DMS79 (cell line): ENCODE data around the gene PCSK6.
"Not testable (repeated sequence)": the region's sequence is repeated elsewhere in the genome, so short reads cannot be mapped to it uniquely, and the experiment has no call there.

ENCODE experiments used
- DNase-seq: peaks from one replicate; lab custom pipeline; 2025; lab: John Stamatoyannopoulos, UW

The PCSK6 gene

DNA sequence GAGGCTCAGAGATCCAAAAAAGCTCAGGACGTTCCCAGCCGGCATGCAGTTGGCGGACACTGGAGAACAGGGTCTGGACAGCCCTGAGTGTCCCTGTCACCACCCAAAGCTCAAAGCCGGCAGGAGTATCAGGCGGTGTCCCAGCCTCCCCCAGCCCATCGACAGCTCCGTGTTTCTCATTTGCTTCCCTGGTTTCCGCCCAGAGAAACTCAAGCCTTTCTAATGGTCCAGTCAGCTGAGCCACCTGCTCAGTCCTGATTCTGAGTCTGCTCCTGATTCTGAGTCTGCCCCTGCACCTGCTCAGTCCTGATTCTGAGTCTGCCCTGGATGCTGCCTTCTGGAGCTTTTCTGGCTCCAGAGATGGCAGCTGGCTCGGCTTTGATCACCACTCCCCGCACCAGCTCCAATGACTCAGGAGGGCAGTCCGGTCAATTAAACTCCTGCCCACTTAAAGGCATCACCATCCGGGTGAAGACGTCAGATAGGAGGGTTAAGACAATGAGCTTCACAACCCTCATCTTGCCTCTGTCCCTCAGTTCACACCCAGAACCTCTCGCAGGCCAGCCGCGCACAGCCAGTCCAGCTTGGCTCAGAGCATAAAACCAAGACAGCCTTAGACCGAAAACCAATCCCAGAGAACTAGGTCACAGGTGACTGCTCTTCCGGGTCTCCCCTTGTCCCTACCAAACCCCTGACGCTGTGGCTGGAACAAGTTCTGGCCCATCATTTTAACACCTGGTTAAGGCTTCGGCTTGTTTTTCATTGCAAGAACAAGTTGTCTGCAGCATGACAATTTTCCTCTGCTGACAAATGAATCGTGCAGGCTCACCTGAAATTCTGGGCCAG lies 6.8 kb downstream of the PCSK6 start:
- DNase-seq, result no peak

DNA sequence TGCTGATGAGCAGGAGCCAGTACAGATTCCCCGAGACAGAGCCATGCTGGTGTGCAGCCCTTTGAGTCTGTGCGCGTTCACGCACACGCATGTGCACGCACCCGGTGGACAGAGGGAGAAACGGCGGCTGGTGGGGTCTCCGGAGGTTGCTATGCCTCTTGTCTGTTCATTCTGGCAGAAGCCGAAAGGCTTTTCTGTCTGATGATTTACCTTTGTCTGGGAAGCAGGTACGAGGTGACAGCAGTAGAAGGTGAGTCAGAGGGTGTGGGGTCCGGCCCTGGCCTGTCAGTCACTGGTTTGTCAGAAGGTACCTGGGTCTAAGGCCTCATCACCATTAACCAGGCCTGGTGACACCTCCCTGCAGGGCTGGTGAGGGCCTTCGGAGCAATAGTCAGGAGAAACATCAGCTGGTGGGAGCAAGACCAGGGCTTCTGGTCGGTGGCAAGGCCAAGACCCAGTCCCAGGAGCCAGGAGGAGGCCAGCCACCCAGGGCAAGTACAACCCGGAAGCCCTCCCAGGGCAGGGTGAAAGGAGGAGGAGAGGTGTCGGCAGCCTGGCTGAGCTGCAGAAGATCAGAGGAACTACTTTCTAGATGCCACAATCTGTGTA lies 7.5 kb downstream of the PCSK6 start:
- no peak for DNase-seq

DNA sequence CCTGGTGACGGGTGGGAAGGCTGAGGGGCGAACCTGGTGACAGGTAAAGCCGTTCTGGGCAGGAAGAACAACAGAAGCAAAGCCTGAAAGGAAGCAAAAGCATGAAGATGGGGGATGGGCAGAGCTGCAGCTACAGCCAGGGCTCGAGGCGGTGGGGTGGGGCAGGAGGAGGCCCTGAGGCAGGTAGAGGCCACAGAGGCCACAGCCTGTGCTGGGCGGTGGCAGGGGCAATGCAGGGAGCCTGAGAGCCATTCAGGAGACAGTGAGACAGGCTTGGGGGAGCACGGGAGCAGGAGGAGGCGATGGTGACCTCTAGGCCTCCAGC lies 8.2 kb downstream of the PCSK6 start:
- no peak for DNase-seq

DNA sequence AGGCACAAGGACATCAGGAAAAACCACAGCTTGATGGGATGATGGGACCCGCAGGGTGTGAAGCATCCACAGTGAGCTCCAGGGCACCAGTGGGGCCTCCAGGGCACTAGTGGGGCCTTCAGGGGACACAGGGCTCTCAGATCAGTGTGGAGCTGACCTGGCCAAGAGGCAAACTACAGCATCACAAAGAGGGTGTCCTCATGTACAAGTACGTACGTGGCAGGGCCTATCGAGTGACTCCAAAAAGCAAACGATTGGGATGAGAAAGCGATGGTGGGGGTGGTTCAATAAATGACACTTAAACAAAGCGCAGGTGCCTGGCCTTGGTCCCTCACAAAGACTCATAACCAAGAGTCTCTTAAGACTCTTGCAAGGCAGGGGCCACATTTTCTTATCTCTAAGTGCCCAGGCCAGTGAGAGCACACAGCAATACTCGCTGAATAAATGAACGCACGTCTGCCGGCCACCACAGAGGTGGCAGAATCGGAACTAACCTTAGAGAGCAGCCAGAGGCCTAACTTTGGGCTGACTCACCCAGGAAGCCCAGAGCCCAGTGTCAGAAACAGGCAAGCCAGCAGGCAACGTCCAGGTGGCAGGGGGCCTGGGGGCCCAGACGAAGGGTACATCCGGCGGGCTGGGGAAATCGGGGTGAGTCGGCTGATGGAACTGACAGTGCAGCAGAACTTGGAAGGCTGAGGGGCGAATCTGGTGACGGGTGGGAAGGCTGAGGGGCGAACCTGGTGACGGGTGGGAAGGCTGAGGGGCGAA lies 8.7 kb downstream of the PCSK6 start:
- no peak for DNase-seq

DNA sequence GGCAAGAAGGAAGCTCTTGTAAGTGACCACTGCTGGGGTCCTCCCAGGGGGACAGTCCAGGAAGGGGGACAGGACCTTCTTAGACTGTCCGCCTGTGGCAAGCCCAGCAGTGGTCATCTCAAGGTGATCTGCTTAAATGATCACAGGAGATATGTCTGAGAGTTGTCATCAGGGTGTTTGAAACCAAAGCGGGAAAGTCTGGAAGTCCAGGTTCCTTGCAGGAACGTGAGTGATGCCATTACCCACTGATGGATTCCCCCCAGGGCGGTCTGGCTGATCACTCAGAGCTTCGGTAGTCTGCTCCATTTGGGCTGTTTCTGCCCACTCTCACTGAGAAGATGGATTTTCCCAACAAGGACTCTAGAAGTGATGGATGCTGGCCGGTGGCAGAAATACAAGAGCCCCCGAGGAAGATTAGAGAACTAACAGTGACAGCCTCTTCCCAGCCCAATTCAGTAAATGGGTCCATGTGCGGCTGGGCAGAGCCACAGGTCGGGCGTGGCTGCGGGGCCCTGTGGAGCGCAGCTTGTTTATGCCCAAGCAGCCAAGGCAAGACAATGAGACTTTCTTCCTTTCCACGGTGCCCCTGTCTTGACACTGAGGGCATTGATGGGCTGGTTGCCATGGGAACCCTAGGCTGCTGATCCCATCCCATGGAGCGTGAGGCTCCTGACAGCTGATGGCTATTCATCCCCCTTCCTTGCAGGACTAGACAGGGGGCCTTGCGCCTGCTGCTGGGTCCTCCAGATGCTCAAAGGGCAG lies 9.5 kb downstream of the PCSK6 start:
- no peak for DNase-seq

DNA sequence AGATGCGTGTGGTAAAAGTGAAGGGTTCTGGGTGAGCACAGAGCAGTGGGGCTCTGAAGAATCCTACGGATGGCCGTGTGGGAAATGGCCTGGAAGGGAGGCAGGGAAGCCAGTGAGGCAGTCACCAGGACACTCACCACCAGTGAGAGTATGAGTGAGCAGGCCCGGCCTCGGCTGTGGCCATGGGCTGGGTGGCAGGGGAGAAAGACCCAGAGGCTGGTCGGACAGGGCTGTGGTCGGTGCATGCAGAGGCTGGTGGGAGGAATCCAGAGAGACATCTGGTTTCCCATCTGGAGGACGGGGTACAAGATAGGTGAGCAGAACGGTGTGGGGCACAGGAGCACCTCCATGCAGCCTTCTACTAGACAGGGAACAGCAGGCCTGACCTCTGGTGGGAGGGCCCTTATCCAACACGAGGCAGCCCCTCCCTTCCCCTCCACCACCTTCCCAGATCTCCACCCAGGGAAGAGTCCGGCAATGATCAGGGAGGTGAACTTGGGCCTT lies 10.1 kb downstream of the PCSK6 start:
- no peak for DNase-seq

DNA sequence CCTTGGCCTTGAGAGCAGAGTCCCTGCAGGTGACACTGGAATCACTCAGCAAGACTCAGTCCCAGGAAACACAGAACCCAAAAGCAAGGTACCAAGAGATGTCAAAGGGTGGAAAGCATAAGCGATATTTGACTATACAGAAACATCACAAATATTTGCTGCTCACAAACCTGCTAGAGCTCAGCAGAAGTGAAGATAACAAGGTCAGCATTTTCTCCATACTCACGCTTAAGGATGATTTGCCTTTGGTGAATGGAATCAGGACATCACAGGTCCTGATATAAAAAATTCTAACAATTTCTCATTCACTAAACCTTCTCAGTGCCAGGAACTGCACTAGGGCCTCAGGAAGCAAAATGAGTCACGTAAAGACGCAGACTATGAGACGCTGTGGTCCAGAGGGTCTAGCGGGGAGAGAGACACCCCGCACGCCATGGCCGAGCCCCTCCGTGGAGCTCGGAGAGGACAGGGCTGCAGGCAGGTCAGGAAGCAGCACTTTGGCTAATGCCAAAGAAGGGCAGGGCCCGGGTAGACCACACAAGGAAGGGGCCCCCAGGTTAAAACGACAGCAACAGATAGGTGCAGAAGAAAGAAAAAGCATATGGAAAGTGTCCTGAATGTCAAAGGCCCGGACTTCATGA lies 10.7 kb downstream of the PCSK6 start:
- no peak for DNase-seq

DNA sequence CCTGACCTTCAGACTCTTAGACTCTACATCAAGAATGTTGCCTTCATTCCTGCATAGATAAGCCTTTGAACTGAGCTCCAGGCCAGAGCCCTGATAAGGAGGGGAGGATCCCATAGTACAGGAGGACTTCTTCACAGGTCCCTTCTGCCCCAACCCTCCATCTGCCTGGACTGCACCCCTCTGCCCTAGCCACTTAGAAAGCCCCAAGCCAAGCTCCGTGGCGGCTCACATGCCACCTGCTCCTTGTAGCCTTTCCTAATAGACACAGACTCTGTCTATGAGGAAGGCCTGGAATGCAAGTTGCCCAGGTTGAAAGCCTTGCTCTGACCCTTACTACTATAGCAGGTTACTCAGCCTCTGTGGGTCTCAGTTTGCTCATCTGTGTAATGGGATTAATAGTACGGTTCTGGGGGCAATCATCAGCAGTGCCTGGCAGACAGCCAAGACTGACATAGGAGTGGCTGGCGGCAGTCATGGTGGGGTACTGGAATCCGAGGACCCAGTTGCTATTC lies 11.6 kb downstream of the PCSK6 start:
- no peak for DNase-seq

DNA sequence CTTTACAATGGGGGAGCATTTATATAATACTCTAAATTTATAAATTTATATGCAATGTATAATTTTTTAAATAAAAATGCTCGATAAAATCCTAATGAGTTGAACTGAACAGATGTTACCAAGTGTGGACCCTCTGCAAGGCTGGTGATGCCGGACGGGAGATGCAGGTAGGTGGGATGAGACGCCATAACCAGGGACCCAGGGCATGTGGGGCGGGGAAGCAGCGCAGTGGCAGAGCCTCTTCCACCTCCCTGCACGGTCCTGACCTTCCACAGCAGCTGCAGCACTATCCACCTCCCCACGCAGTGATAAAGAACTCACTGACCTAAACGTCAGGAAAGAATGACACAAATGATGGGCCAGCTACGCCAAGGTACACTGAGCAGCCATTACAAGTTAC lies 12.8 kb downstream of the PCSK6 start:
- DNase-seq, result no peak

DNA sequence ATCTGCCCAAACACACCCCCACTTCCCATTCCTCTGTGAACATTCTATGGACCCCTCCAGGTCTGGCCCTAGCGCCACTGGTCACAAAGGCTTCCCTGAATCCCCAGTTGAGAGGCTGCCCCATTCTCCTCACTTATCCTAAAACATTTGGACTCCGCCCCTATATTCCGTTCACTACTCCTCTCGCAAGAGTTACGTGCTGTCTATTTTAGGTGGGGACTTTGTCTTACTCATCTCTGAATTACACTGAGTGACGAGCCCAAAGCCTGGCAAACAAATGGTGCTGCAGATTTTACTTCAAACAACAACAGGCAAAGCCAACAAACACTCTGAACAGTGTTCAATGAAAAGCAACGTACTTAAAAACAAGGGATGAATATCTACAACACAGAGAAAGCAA lies 14.5 kb downstream of the PCSK6 start:
- no peak for DNase-seq

DNA sequence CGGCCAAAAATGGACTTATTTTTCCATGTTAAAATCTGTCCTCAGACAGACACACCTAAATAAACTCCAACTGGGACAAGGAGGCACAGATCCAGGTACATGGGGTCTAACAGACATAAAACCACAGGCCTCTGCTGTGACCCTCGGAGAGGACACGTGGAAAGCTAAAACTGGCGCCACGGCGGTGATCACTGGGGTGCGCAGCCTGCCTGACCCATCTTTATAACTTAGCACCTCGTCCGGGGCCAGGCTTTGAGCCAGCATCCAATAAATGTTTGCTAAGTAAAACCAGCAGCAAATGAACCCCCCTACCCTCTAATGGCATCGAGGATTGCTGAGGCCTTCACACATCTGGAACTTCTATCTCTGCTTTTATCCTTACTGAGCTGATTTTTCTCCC lies 15.3 kb downstream of the PCSK6 start:
- DNase-seq, result no peak

DNA sequence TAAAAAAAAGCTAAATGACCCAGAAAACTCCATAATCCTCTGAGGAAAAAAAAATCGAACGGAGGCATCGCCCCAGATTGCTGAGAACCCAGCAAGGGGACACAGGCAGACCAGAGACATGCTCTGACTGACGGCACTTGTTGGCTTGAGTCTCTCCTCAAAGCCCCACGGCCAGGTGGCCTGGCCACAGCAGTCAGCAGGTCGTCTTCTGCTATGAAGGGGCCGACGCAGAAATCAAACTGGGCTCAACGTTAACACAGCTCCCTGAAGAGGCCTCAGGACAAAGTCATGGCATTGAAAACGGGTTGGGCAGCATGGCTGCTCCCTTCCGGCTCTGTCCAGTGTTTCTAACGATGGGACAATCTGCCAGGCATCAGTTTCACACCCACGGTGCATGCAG lies 17.5 kb downstream of the PCSK6 start:
- no peak for DNase-seq

DNA sequence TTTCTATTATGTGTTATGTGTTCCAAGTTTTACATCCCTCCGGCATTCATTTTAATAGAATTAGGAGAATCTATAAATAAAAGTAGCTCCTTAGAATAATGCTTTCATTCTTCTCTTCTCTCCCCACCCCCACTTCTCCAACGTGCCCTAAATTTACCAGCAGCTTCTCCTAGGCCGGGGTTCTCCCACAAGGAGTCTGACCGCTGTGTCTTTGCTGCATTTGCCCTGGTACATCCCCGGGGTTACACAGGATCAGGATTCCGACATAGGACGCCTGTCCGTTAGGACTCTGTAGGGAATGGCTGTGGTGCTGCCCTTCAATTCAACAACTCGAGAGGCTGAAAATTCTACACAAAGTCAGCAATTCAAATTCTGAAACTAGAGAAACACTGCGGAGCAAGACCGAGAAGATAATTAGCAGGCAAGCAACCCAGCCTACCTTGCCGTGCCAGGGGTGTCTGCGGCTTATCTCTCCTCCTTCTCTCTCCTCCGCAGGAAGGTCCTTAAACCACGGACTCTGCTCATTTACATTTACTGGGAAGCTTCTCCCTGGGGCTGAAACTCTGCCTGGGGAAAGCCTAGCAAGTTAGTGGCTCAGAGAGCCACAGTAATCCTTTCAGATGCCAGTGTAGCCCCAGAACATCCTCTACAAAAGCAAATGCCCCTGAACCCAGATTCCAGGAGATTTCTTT lies 18.8 kb downstream of the PCSK6 start:
- no peak for DNase-seq

DNA sequence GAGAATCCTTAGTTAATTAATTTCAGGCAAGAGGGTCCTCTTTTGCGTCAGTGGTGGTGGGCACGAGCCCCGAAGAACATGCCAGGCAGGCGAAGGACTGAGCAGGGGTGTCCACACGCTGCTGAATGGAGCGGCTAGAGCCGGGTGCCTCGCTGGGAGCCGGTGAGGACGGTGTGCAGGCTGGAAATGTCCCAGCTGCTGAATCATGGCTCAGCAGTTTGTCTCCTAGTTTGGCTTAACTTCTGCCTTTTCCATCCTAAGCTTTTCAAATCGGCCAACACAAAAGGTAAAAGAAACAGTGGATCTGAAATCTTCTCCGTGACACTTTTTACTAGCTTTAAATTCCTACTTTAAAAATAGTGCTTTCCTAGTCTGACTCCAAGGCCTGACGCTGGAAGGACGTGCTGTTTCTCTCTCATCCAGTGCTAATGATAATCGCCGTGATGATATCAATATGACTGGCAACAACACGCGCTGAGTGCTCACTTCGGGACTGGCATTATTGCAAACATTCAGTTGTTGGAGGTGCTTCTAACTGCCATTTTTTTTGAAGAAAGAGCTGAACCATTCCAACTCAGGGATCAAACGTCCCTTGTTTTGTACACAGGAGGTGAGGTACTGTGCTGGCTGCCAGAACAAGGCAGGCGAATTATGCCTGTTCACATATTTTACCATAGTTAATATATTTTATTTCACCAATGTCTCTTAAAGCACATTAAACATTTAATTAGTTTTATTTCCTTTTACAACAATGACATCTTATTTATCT lies 19.8 kb downstream of the PCSK6 start:
- no peak for DNase-seq

DNA sequence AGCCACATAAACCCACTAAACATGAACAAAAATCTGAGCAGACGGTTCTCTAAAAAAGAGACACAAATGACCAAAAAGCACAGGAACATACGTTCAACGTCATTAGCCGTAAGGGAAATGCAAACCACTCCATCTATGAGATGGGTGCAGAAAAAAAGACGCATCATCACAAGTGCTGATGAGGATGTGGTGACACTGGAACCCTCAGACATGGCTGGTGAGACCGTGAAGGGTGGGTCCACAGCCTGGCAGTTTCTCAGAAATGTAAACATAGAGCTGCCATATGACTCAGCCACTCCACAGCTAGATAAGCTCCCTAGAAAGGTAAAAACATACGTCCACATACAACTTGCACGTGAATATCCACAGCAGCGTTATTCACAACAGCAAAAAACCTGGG lies 23.3 kb downstream of the PCSK6 start:
- DNase-seq, result no peak

DNA sequence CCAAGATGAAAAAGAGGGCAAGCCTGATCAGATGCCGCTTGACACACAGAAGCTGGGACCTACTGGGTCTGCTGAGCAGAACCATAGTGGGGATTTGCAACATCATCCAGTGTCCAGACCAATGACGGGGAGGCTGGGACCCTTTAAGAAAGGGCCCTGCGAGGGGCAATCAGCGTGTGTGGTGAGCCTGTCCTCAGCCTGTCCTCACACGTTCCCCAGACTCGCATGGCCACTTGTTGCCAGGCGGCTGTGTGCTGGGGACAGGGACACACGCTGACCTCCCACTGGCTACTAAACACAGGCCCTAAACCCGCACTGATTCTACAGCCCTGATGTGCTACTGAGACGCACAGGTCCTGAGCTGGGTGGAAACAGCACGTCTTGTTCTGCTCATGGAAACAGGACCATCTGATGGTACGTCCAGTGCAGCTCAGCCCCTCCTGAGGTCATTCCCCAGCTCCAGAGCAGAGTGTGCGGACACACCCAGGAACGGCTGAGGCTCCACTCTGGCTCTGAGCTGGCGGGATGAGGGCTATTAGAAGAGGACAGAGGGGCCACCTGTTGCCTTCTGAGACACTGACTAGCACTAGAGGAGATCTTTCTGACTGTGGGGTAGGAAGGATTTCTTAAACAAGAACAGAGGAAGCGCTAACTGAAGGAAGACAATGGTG lies 24.4 kb downstream of the PCSK6 start:
- DNase-seq, result no peak

DNA sequence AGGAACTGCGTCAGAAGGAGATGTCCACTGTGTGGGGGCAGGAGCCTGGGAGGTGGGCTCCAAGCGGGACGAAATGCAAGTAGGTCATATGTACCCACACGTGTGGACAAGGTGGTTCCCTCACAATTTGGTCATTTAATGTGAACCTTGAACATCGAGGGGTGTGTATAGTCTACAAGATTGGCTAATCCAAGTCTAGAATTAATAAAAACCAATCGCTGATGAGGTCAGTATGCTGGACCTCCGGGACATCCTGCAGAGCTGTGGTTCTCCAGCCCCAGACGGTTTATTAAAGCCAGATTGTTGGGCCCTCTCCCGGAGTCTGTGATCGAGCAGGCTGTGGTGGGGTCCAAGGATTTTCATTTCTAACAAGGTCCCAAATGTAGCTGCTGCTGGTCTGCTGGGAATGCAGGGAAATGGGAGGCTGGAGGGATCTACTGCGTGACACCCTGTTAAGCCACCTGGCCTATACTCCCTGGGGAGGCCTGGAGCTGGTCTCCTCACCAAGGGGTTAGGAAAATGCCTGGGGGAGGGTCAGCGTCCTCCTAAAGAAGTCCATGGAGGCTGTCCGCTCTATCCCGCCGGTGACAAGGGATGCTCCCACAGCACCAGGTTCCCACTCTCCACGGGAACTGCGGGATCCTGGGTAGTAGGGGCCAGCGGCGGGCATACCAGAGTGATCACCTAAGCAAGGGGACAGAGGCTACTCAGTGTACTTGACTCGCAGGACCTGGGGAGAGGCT lies 25.1 kb downstream of the PCSK6 start:
- no peak for DNase-seq

DNA sequence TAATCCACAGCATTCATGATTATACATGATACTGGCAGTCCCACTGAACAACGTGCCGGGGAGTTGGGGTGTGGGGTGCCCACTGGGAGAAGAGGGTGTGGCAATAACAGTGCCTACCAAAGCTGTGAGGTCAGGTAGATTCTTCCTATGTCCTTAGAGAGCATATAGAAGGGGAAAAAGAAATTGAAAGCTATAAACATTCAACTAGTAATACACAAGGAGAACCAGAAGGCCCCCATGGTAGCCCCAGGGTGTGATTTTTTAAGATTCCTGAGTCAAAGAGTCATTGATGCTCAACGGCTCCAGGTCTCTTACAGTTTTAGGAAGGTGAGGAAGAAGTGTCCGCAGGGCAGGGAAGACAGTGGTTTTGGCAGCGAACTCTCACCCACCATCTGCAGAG lies 25.8 kb downstream of the PCSK6 start:
- DNase-seq, result not testable (repeated sequence)

DNA sequence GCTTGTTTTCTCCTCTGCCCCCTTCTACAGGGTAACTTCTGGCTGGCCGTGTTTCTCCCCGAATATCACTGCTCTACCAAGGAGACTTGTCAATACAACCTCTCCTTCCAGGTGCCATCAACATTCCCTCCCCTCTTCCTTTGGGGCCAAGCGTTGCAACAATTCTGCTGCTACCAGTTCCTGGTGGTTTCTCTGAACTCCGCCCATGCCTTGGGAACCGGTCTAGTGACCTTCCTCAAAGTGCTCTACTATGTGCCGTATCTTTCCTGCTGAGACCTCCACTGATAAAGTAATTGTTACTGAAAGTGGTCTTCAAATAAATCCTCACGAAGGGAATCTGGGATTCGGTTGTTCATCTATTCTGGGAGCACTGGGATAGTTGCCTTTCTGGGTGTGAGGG lies 26.2 kb downstream of the PCSK6 start:
- no peak for DNase-seq
